ENCODE results near the gene GTSF1L. TPM values are rescaled to one million over a fixed set of nuclear protein-coding genes. Genes with fewer than 3 reads are reported as not detected.
A peak's percentile ranks its signal among the peaks of the same experiment; 100 is the strongest.

GTSF1L gene
- total RNA-seq, 1 donor from 2014 or later, result not detected

DNA sequence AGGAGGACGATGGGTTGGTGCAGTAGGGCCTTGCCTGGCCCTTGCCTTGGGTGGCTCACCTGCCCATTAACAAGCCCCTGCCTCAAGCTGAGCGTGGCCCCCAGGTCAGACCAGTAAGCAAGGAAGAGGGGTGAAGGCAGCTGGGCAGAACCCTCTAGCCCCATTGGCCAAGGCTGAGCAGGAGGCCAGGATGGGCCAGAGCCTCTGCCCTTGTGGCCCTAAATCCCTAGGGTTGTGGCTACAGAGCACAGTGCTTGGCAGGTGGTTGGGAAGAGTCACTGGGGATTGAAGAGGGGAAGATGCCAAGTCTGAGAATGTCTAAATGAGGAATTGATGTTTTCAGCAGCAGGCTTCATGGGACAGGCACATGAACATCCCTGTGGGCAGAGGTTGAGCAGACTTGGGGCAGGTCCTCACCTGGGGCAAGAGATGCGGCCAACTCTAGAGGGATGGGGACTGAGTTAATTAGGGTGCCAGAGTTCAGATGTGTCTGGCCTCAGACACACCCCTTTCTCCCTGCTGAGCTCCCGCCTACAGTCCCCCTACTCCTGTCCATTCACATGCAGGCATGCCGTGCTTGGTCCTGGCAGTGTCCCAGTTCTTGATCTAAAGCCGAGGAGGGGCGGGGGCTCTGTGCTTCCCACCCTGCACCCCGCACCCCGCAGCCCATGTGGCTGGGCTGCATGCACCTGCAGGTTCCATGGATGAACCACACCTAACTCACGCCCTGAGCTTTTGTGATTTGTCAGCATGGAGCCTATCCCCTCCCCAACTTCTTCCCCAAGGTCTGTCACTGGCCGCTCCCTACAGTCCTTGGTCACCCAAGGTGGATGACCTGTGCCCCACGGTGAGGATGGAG is 9.8 kb downstream of the GTSF1L start:
- DNase-seq, result no peak

- DNase-seq, result no peak
These were observed 10.7 kb downstream of the GTSF1L start for GRCh38 chr20:43716123-43716522.

GRCh38 chr20:43715511-43715910 is 11.3 kb downstream of the GTSF1L start:
- no peak for DNase-seq

DNA sequence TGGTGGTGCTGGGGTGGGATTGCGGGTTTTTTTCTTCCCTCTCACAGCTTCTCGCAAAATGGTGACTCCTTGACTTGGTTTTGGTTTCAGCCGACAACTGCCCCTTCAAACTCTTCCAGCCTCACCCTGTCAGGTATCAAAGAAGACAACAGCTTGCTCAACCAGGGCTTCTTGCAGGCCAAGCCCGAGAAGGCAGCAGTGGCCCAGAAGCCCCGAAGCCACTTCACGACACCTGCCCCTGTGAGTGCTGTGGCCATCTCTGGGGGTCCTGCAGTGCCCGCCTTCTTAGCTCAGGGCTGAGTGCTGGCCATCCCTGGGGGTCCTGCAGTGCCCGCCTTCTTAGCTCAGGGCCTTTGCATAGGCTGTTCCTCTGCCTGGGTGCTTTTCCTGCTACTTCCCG is 11.8 kb downstream of the GTSF1L start:
- DNase-seq, result no peak

DNA sequence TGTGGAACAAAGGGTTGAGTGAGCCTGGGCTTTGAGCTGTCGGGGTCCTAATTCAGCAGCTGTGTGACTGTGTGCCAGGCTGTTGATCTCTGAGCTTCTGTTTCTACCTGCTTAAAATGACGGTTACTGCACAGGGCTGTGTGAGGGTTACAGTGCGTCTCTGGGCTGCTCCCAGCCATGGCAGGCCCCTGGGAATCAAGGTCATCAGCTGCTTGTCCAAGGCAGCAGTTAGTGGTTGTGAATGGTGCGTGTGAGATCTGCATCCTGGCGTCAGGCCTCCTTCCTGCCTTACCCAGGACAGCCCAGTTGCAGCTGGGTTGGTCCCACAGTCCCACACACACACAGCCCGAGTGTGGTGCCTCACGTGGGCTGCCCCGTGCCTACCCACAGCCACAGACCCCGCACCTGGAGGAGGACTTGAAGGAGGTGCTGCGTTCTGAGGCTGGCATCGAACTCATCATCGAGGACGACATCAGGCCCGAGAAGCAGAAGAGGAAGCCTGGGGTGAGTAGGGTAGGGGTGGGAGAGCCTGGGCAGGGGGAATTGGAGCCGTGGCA is 15.6 kb downstream of the GTSF1L start:
- DNase-seq, result no peak

DNA sequence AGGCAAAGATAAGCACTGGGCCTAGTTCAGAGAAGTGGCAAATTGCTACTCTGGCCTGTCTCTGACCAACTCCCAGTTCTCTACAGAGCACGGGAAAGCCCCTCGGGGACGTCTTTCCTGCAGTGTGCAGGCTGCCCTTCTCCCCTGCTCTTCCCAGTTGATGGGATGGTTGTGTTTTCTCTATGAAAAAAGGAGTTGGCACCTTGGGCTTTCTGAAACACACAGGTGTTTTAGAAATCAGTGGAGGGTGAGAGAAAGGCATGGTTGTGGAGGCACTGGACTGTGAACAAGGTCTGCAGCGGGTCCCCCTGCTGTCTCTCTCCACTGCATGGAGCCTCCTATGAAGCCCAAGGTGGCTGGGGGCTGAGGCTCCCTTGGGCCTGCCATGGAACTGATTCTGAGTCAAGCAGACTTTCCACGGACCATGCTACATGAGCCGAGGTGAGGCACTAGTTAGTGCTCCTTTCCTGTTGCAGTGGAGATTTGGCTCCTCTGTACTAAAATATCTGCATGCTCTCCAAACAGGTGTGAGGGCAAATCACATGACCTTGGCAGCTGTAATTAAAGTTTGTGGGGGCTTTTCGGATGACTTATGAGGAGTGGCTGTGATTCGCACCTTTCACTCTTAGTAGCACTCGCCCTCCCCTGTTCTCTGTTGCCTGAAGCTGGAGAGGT is 16.3 kb downstream of the GTSF1L start:
- DNase-seq, result no peak

GRCh38 chr20:43702502-43702901 is 24.3 kb downstream of the GTSF1L start:
- no peak for DNase-seq

- DNase-seq, result no peak
These were observed 26.2 kb downstream of the GTSF1L start for GRCh38 chr20:43700627-43701026.

DNA sequence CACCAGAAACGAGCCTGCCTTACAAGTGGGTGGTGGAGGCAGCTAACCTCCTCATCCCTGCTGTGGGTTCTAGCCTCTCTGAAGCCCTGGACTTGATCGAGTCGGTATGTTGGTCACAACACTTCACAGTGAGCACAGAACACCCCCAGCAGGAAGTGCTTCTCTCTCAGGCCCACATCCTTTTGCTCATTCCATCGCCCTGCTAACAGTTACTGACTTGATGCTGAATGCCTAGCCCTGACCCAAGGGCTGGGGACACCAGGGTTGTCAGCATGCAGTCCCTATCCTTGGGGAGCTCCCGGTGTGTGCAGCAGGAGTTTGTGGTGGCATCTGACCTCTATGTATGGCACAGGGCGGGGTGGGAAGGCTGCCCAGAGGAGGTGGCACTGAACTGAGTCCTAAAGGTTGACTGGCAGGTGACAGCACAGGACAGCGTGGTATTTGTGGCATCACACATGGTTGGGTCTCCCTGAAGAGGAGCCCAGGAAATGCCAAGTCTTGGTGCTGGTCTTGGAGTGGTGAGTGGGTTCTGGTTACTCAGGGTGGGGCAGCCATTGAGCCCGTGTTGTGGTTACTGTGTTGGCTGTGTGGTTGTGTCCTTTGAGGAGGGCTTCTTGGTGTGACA is 26.7 kb downstream of the GTSF1L start:
- DNase-seq, result no peak

- DNase-seq, result no peak
These were observed 31.2 kb downstream of the GTSF1L start for GRCh38 chr20:43695571-43695970.

DNA sequence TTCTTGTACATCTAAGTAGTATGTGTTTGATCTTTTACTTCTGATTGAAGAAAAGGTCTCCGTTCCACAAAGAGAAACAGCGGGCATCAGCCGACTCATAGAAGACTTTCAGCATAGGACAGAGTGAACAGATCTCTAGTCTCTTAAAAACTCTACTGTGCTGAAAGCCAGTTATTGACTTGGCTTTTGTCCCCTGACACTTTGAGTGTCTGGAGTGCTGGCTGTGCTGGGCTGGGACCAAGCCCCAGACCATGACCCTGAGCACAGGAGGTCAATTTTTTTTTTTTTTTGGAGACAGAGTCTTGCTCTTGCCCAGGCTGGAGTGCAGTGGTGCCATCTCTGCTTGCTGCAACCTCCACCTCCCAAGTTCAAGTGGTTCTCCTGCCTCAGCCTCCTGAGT is 32.0 kb downstream of the GTSF1L start:
- no peak for DNase-seq

- peak; percentile 38 for DNase-seq
These were observed 34.8 kb downstream of the GTSF1L start for GRCh38 chr20:43691928-43692524.

- no peak for DNase-seq
These were observed 35.7 kb downstream of the GTSF1L start for GRCh38 chr20:43690943-43691598.

- DNase-seq, result no peak
These were observed 37.6 kb downstream of the GTSF1L start for GRCh38 chr20:43689165-43689564.

DNA sequence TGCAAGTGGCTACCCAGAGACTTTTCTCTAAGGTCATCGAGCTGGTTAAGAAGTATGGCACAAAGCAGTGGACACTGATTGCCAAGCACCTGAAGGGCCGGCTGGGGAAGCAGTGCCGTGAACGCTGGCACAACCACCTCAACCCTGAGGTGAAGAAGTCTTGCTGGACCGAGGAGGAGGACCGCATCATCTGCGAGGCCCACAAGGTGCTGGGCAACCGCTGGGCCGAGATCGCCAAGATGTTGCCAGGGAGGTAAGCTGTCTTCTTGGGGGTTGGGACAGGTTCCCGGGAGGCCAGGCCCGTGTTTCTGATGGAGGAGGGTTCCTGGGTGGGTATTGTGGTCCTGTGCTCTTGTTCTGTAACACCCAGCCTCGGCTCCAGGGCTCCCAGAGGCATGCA is 40.0 kb downstream of the GTSF1L start:
- DNase-seq, result no peak

DNA sequence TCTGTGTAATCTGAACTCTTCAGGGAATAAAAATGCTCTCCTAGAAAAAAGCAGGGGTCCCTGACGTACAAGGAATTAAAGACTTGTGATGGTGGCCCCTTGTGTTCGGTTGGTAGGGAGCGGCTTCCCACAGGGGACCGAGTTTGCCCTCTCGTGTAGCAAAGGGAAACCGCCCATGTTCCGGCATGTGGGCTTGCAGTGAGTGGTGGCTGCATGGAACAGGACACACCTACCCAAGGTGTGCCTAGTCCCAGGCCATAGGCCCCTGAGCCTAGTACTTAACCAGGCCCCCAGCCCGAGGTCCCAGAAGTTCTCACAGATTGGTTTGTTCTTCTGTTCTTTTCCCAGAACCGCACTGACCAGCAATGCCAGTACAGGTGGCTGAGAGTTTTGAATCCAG is 44.4 kb downstream of the GTSF1L start:
- no peak for DNase-seq

DNA sequence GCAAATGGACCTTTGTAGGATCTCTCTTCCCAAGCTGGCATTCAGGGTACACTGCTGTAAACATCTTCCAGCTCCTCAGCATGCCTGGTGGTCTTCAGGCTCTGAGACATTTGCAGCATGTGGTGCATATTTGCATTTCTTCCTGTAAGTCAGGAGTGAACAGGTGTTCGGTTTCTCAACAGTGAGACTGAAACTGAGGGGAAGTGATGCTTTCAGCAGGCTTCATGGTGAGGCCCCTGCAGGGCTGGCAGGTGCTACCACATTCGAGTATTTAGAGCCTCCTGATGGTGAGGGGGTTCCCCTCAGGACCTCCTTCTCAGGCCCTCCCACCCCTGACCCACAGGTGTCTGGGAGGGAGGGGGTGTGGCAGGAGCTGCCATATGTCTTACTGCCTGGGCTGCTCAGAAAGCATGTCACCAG is 44.8 kb downstream of the GTSF1L start:
- DNase-seq, result peak; percentile 5

DNA sequence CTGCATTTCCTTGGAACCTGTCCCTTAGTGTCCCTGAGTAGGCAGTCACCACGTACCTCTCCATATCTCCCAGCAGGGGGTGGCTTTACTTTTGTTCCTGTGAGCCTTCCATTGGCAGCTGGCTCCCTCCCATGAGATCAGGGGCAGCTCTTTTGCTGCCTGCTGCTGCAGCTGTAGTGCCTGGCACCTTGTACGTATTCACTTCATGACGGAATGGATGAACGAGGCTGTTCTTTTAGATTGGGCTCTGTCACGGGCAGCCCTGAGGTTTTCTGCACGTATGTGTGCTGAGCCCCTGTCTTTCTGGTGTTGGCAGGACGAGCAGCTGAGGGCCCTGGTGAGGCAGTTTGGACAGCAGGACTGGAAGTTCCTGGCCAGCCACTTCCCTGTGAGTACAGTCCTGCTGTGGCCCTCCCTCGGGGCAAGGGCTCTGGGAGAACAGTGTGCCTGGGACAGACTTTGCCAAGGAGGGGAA is 45.3 kb downstream of the GTSF1L start:
- peak; percentile 44 for DNase-seq

- no peak for DNase-seq
These were observed 45.8 kb downstream of the GTSF1L start for GRCh38 chr20:43680981-43681380.

DNA sequence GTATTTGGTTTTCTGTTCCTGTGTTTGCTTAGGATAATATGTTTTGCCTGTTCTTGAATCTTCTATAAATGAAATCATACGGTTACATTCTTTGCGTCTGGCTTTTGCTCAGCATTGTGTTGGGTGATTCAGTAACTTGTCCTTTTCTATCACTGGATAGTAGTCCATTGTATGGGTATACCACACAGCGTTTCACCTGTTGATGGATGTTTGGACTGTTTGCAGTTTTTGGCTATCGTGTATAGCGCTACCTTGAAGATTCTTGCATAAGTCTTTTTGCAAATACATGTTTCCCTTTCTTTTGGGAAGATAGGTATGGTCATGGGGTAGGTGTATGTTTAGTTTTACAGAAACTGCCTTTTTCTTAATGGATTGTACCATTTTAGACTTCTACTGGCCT is 50.4 kb downstream of the GTSF1L start:
- DNase-seq, result no peak

All from tongue (tissue), 2 donors.